GM19240 (cell line): ENCODE results near the gene RPS21.
A peak's percentile ranks its signal among the peaks of the same experiment; 100 is the strongest.

ENCODE experiments used
- DNase-seq: peaks from one replicate; pipeline ENCODE4 v3.0.0; 2011; ENCODE audit warnings: low spot score; ENCODE audit not compliant: insufficient read length

The RPS21 gene

DNA sequence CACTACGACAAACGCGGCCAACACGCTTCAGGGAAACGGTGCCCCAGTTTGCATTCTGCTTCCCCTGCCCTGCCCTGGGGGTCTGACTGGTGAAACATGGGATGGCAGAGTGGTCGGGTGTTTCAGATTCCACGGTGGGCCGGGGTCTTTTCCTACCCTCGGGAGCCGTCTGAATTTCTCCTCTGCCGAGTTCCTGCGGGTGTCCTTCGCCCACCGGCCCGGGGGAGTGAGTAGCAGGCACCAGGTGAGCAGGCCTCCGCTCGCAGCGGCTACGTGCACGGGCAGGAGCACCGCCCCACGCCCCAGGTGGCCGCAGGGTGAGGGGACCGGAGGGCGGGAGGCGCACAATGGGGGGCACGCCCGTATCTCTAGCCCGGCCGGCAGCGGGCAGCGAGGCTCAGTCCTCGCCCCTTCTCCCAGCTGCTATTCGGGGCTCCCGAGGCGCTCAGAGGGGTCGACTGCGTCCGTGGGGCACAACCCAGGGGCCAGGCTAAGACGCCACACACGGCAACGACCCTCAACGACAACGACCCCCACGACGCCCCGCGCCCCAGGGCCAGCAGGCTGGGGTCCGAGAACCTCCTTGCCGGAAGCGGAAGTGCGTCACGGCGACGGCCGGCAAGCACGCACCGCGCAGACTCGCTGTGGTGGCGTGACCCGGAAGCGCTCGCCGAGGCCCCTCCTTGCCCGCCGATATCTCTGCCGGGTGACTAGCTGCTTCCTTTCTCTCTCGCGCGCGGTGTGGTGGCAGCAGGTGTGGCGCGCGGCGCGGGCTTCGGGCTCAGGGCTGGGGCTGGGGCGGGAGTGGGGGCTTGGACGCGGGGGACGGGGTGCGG is at the start of gene RPS21:
TSS of gene RPS21 (plus strand) at position 721 of the 836 bp plus-strand sequence. CDS start 236 bp downstream, outside the sequence.
- DNase-seq: peak; percentile 97

DNA sequence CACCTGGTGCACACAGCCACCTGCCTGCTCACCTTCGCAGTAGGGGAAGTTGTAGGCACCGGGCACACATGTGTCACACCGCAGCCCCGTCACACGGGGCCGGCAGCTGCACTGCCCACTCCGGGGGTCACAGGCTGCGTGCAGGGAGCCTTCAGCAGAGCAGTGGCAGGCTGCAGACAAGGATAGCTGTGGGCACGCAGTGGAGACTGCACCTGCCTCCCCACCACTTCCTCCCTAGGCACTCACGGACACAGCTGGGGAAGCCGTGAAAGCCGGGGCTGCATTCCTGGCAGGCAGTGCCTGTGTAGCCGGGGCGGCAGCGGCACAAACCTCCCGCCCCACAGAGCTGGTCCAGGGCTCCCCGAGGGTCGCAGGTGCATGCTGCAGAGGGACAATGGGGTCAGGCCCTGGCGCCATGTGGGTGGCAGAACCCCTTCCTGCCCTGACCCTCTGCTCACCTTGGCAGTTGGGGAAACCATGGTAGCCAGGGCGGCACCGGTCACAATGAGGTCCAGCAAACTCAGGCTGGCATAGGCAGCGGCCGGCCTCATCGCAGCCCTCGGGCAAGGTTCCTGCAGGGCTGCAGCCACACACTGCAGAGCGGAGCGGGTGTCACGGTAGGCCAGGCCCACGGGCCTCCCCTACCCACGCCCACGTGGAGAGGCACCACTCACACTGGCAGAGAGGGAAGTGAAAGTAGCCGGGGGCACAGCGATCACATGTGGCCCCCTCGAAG is 49.2 kb upstream of the RPS21 start:
- DNase-seq: no peak

DNA sequence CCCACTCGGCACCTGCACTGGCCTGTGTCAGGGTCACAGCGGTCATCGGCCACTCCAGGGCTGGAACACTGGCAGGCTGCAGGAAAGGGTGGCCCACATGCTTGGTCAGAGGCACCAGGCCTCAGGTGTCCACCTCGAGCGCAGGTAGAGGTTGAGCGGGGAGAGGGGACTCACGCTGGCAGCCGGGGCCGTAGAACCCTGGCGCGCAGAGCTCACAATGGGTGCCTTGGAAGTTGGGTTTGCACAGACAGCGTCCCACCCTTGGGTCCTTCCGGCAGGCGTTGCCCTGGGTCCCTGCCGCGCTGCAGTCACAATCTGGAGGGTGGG is 48.6 kb upstream of the RPS21 start:
- DNase-seq: no peak

GRCh38 chr20:62339647-62340062 is 47.2 kb upstream of the RPS21 start:
- peak; percentile 77 for DNase-seq

GRCh38 chr20:62342910-62343309 is 44.0 kb upstream of the RPS21 start:
- DNase-seq: no peak

- DNase-seq: no peak
These were observed 42.8 kb upstream of the RPS21 start for GRCh38 chr20:62344092-62344491.

GRCh38 chr20:62344782-62345181 is 42.1 kb upstream of the RPS21 start:
- no peak for DNase-seq

DNA sequence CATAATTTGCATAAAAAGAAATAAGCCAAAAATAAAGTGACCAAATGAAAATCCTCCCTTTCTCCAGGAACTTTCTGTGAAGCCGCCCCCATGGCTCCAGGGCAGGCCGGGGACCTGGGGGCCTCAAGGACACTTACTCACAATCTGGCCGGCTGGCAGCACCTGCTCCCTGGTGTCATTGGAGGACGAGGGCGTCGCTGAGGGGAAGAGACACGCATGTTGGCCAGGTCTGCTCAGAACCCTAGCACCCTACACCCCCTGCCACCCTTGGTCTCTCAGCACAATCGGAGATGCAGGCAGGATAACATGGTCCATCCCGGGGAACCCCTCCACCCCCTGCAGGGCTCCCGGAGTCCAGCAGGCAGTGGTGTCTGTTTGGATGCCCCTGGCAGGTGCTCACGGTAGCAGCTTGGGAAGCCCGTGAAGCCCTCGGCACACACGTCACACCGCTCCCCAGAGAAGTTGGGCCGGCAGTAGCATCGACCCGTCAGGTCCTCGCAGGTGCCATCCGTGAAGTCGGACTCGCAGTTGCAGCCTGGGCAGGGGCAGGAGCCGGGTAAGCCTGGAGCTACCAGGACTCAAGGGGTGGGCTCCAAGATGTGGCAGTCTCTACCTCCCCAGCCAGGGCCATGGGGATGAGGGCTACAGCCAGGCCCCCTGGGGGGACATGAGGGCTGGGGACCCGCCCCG is 41.1 kb upstream of the RPS21 start:
- DNase-seq: no peak

DNA sequence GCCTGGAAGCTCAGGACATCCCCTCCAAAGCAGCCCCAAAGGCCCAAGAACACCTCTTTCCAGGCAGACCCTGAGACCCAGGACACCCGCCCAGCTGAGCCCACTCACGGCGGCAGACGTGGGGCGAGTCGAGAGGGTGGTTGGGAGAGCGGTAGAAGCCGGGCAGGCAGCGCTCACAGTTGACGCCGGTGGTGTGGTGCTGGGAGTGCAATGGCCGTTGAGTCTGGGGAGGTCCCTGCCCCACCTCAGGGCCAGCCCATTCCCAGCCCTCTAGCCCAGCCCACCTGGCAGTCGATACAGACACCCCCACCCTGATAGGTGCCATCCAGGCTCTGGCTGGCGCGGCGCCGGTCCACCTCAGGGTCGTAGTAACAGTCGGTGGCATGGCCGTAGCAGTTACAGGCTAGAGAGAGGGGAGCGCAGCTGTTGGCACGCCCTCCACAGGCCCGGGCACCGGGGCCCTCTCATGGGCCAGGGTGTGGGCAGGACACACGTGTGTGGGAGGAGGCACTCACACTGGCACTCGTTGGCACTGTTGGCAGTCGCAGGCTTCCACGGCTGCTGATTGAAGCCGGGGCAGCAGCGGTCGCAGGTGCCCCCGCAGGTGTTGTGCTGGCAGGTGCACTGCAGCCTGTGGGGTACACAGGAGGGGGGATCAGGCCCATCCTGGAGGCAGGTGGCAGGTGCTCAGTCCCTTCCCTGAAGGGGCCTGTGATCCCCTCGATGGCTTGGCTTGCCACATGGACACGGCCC is 40.3 kb upstream of the RPS21 start:
- no peak for DNase-seq

- no peak for DNase-seq
These were observed 39.8 kb upstream of the RPS21 start for GRCh38 chr20:62347151-62347404.

DNA sequence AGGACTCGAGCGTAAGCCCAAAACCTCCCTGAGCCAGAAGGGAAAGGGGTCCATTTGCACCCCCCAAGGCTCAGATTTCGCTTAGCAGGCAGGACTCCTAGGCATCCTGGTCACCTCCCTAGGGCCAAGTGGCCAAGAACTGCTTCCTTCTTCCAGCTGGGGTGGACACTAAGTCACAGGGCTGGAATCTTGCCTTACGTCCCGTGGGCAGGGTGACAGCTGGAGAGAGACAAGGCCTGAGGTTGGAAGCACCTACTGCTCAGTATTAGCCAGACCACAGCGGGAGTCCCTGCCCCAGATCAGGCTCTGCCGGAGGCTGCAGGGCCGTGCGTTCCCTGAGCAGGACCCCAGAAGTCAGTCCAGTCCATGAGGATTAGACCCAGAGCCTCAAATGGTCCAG is 39.5 kb upstream of the RPS21 start:
- no peak for DNase-seq

DNA sequence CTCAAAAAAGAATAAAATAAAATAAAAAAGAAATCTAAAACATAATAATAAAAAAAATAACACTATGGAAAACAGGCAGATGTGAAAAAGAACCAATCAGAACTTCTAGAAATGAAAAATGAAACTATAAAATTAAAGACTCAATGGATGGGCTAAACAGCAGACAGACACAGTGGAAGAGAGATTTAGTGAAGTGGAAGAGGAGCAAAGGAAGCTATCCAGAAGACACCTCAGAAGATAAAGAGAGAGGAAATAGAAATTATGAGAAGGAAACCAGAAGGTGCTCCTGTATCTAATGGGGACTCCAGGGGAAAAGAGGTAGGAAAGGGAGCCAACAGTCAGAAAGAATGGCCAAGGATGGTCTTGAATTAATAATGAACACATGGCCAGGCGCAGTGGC is 38.3 kb upstream of the RPS21 start:
- no peak for DNase-seq

DNA sequence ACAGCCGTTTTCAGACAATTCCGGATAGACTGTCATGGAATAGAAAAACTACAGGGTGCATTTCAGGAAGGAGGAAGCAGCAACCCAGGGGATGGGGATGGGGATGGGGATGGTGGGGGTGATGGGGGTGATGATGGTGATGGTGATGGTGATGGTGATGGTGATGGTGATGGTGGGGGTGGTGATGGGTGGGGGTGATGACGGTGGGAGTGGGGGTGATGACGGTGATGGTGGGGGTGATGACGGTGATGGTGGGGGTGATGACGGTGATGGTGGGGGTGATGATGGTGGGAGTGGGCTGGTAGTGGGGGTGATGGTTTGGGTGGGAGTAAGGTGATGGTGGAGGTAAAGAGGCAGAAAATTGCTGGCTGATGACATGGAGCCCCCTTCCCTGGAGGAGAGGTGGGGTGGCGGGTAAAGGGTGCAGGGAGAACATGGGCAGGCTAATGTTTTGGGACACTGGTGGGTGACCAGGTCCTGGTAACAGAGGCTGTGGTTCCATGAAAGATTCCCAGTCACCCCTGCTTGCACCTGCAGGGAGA is 37.3 kb upstream of the RPS21 start:
- DNase-seq: no peak

DNA sequence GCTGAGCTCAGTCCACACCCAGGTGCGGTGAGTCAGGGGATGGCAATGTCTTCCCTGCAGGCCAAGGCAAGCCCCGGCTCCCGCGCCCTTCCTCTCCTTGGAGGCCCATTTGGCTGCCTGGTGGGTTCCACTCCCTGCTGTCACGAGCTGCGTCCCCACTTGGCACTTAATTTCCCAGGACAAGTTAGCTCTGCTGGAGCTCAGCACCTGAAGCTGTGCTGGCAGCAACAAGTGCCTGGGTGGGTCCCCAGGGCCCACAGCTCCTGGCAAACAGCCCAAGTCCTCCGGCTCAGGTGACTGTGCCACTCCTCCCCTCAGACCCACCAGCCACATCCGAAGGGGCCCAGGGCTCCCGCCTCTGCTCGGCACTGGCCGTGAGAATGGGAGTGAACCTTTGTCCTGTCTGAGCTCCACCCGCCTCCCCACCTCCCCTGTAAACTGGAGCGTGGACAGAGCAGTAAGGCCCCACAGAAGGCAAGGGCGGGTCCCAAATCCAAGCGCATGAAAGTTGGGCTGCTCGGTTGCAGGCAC is 36.7 kb upstream of the RPS21 start:
- DNase-seq: no peak

- DNase-seq: no peak
These were observed 36.1 kb upstream of the RPS21 start for GRCh38 chr20:62350629-62351422.

GRCh38 chr20:62351469-62352401 is 35.2 kb upstream of the RPS21 start:
- no peak for DNase-seq

- no peak for DNase-seq
These were observed 34.3 kb upstream of the RPS21 start for GRCh38 chr20:62352402-62353288.

GRCh38 chr20:62353289-62354030 is 33.4 kb upstream of the RPS21 start:
- DNase-seq: no peak
